Myocyte (in vitro differentiated cells): ENCODE results near the gene ARRB2. TPM values are rescaled to one million over a fixed set of nuclear protein-coding genes. Genes with fewer than 3 reads are reported as not detected.

Experiments used
- DNase-seq: peaks from one replicate; pipeline ENCODE4 v3.0.0-alpha.2; 2012; ENCODE audit warnings: low read depth
- total RNA-seq: library from RNA; depleted of rRNA; stranded (reverse); fragments of >200 nt; gene quantifications from 2 replicates; pipeline ENCODE4 v1.2.3, GENCODE V29; 2014

Gene ARRB2
- total RNA-seq, 1 donor from 2014 or later = 10.8 TPM

DNA sequence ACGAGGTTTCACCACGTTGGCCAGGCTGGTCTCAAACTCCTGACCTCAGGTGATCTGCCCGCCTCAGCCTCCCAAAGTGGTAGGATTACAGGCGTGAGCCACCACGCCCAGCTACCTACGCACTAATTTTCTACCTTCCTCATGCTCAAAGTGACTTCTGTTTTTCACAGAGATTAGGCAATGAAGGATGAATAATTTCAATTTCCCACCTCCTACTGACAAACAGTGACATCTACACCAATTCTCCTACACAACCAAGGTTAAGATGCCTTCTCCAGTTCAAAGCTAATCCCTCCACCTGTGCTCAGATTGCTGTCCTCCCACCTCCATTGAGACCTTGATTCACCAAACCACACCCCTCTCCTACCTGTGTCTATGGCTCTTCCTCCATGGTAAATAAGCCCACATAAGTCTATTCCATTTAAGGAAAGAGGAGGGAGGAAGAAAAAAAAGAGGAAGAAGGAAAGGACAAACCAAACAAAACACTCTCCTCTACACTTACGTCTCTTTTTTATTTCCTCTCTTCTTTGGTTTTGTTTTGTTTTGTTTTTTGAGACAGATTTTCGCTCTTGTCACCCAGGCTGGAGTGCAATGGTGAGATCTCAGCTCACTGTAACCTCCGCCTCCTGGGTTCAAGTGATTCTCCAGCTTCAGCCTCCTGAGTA, 15.3 kb downstream of the ARRB2 start:
- DNase-seq = no peak

DNA sequence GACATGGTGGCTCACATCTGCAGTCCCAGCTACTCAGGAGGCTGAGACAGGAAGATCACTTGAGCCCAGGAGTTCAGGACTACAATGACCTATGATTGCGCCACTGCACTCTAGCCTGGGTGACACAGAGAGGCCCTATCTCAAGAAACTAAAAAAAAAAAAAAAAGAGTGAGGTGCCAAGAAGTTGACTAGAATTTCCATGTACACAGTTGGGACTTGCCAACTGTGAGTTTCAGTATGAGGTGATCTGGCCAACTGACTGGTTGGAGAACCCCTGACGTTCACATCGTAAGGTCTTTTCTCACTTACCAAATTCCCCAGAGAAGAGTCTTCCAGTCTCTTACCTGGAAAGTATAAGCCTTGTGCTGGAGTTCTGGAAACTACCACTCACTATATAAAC, 17.7 kb downstream of the ARRB2 start:
- DNase-seq = no peak

DNA sequence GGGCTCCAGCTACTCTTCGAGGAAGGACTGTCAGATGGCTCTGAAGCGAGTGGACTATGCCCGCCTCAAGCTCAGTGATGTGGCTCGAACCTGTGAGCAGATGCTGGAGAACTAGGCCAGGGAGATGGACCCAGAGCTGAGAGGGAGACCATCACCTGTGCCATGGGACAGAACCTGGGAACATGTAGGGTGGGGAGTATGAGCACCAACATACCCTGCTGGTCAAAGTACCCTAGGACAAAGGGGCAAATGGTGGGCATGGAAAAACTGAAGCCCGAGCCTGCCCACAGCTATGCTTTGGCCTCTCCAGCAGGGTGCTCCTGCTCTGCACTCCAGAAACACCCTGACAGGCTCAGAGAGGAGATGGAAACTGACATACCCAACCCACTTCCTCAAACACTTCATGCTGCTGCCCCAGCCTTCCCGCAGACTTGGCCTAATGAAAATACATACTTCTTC, 22.7 kb downstream of the ARRB2 start:
- no peak for DNase-seq

DNA sequence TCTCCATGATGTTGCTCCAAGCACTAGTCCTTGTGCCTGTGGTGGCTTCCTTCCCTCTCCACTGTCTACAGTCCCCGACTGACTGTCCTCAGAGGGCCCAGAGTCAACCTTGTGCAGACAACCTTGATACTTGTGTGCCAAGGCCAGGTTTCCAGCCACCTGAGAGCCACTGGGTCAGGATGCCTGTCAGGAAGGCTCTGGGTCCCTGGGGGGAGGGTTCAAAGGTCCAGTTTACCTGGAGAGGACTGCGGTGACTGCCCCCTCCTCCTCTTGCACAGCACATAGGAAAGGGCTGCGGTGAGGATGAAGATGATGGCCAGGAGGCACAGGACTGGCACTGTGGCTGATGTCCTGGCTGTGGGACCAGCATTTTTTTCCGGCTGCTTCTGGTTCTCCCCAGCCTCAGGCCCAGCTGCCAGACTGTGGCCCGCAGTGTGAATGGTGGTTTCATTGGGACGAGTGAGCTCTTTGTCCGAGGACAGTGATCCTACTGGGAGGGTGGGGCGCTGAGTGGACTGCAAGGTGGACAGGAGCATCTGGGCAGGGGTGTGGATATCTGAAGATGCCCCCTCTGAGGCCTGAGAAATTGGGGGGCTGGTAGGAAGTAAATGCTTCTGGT, 24.5 kb downstream of the ARRB2 start:
- no peak for DNase-seq

DNA sequence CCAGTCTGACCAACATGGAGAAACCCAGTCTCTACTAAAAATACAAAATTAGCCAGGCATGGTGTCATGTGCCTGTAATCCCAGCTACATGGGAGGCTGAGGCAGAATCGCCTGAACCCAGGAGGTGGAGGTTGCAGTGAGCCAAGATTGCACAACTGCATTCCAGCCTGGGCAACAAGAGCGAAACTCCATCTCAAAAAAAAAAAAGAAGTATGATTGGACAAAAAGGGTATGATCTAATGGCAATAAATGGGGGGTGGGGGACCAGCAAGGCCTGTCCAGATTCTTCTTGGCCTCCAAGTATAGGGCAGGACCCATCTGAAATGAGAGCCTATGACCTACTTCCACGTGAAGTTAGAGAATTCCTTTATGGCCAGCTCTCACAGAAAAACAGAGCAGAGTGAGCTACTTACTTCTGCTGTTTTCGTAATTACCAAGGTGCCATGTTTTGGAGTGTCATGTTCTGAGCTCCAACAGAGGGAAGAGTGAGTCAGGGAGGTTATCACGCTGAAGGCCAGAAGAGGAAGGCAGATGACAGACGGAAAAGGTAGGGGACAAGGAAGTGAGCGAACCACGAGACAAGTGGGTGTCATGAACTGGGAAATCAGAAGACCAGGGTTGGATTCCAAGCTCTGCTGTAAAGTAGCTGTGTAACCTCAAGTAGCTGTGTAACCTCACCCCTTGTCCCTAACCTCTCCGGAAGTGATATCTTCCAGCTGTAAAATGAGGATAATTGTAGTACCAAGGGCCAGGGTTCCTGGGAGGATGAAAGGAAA, 25.6 kb downstream of the ARRB2 start:
- no peak for DNase-seq

DNA sequence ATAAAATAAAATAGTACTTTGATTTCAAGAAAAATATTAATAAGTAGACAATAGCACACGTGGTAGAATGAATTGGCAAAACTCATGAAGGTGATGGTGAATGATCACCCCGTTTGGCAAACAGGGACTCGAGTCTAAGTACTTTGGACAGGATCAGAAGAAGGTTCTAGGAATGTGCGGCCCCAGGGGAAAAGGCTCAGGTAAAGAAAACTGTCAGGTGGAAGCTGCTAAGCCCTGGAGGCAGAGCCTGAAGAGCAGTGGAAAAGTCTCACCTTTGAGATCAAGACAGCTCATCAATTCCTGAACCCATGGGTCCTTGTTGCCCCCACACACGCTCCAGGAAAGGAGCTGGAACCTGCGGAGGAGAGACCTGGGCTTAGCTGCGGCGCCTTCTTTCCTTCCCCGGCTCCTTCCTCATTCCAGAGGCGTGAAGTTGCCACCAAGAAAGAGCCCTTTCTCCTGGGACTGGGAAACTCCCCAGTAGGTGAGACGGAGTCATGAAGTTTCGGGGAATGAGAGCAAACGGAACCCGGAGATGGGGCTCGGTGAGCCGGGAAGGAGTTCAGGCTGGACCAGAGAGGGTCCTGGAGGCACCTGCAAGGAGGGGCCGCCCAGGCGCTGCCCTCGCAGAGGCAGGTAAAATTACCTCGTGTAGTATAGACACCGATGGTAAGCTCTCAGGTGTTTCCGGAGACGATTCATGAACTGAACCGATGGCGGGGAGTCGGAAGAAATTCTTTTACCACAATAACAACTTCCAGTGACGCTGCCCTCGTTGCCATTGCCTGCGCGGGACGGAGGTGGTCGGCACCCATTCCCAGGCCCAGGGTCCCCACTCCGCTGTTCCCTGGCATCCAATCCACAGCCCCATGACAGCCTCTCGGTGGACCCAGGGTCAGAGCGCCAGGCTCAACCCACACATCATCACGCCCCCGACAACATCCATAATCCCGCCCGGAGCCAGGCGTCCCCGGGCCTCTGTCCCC, 28.0 kb downstream of the ARRB2 start:
- no peak for DNase-seq

DNA sequence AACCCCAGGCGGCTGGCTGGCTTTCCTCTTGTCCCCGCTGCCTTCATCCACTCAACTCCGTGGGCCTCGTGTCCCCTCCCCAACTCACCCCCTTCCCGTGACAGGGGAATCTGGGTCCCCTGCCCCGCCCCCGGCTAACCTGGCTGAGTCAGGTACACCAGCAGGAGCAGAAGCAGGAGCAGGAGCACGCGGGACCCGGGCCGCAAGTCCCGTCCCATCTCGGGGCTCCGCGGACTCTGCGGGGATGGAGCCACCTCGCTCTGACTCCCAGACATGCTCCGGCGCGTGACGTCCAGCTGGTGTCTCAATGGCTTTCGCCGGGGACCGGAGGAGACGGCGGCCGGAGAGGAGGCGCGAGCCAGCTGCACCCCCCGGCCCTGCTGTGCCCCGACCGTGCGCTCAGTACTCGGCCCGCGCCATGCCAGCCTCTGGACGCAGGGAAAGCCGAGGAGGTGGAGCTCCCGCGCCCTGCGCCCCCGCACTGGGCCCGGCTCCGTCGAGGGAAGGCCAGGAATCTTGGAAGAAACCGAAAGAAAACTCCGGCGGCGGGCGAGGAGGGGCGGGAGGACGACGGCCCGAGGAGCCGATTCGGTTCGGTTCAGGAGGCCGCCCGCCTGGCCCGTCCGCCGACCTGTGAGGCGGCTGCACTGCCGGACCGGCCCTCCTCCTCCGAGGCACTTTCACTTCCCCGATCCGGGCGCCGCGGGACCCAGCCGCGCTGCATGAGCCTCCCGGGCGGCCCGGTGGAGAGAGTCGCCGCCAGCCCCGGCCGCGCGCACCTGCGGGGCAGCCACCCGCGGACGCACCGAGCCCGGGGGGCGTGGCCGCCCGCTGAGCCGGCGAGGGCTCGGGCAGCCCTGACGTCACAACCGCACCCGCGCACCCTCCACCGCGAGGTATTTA, 28.9 kb downstream of the ARRB2 start, which contains the start of the genes CXCL16 and ZMYND15:
Gene CXCL16, minus strand, starts transcription at position 807 of the 903 bp plus-strand sequence. Its CDS starts 589 bp downstream, at position 218.
Gene ZMYND15, plus strand, starts transcription at position 712 of the 903 bp plus-strand sequence. CDS start 716 bp downstream, outside the sequence.
- DNase-seq = peak; percentile 17

DNA sequence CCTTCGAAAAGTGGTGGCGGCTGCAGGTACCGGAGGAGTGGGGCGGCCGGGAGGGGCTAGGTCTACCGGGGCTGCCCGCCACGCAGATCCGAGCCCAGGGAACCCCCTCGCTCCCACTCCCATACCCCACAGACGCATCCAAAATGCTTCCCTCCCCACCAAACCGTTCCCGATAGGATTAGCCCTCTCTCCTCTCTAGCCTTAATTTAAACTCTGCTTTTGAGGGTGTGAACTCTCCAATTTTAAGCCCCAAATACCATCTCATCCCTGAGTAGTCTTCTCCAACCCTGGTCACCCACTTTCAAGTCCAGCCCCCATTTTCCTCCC, 29.6 kb downstream of the ARRB2 start:
- no peak for DNase-seq

DNA sequence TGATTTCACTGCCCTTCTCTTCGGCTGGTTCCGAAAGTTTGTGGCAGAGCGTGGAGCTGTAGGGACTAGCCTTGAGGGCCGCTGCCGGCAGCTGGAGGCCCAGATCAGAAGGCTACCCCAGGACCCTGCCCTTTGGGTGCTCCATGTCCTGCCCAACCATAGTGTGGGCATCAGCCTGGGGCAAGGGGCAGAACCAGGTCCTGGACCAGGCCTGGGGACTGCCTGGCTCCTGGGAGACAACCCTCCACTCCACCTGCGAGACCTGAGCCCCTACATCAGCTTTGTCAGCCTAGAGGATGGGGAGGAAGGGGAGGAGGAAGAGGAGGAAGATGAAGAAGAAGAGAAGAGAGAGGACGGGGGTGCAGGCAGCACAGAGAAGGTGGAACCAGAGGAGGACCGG, 30.2 kb downstream of the ARRB2 start:
- no peak for DNase-seq

DNA sequence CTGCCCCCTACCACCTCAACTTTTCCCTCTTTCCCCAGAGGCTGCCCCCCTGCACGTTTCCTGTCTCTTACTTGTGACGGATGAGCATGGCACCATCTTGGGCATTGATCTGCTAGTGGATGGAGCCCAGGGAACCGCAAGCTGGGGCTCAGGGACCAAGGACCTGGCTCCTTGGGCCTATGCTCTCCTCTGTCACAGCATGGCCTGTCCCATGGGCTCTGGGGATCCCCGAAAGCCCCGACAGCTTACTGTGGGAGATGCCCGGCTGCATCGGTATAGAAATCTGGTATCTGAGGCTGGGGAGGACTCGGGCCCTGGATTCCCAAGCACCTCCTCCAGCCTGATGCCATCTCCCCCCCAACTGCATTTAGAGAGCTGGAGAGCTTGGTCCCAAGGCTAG, 31.1 kb downstream of the ARRB2 start:
- DNase-seq = no peak

DNA sequence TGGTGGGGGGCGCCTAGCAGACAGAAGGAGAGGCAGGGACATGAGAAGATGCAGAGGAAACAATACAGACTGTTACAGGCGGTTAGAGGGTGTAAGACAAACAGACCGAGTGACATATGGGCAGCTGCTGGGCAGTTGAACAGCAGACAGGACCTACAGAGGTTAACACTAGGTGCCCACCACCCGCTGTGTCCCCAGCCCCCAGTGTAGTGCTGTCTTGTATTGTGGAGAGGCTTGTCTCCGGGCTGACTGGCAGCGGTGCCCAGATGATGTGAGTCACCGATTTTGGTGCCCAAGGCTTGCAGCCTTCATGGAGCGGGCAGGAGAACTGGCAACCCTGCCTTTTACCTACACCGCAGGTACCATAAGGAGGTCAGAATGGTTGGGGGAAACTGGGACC, 31.7 kb downstream of the ARRB2 start:
- DNase-seq = no peak

DNA sequence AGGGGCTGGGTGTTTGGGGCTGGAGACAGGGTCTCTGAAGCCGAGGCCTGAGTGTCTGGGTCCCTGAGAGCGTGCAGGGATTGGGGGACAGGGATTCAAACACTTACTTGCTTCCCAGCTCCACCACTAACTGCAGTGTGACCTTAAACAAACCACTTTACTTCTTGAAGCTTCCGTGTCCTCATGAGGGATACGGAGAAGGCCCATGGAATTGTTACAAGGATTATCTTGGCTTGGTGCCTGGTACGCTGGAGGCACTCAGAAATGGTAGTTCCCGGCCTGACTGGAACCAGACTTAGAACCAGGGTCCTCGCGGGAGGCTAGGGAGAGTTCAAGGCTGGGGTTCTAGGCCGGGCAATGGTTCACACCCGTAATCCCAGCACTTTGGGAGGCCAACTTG, 32.2 kb downstream of the ARRB2 start:
- no peak for DNase-seq

DNA sequence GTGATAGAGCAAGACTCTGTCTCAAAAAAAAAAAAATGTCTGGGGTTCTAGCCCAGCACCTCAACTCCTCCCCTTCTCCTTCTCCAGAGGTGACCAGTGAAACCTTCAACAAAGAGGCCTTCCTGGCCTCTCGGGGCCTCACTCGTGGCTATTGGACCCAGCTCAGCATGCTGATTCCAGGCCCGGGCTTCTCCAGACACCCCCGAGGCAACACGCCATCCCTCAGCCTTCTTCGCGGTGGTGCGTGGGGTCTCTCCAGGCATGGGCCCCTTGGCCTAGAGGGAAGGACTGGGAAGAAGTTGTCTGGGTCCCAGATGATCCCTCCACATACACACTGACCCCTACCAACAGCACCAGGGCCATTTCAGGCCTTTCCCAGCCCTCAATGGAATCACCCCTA, 32.8 kb downstream of the ARRB2 start:
- no peak for DNase-seq

DNA sequence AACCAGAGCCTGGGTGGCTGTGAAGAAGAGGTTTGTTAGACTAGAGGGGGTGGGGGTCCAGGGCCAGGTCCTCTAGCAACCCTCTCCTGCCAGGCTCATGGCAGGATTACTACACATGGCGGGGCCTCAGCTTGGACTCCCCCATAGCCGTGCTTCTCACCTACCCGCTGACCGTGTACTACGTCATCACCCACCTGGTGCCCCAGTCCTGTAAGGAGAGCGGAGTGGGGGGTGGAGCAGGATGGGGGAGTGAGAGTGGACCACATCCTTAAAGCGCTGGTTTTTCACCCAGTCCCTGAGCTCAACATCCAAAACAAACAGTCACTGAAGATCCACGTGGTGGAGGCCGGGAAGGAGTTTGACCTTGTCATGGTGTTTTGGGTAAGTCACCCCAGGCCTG, 33.5 kb downstream of the ARRB2 start:
- no peak for DNase-seq

DNA sequence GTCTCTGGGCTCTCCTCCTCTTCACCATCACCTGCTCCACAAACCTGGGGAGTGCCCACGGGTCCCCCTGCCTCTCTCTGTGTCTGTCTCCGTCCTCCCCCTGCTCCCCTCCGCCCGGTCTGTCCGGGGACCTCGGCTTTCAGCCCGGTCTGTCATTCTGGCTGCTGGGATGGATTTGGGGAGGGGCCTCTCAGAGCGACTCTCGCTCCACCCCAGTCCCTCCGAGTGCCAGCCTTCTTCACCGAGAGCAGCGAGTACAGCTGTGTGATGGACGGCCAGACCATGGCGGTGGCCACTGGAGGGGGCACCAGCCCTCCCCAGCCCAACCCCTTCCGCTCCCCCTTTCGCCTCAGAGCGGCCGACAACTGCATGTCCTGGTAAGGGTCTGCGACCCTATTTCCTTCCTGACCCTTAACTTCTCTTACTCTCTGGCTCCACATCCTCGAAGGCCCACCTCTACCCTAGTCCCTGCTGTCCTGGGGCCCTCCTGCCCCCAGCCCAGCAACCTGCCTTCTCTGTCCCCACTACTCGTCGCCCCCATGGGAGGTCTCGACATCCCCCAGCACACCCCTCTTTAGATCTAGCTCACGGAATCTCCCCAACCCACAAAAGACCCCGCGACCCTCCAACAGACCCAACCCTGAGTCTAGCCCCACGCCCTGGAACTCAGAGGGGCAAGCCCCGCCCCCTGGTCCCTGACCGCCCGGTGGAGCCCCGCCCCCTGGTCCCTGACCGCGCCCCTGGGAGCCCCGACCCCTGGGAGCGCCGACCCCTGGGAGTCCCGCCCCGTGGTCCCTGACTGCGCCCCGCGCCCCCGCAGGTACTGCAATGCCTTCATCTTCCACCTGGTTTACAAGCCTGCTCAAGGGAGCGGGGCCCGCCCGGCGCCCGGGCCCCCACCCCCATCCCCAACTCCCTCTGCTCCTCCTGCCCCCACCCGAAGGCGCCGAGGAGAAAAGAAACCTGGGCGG, 34.9 kb downstream of the ARRB2 start:
- no peak for DNase-seq

DNA sequence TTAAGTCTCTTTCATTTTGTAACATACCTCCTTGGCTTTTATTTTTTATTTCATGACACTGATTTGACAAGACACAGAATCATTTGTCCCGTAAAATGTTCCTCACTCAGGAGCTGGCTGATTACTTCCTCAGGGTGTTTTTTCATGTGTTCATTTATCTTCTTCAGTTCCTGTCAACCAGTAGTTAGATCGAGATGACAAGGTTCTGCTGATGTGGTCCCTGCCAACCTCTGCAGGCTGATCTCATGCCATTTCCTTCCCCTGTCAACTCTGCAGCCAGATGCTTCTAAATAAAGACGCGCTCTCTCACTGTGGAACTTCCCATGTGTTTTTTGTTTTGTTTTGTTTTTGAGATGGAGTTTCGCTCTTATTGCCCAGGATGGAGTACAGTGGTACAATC, 37.4 kb downstream of the ARRB2 start:
- no peak for DNase-seq

DNA sequence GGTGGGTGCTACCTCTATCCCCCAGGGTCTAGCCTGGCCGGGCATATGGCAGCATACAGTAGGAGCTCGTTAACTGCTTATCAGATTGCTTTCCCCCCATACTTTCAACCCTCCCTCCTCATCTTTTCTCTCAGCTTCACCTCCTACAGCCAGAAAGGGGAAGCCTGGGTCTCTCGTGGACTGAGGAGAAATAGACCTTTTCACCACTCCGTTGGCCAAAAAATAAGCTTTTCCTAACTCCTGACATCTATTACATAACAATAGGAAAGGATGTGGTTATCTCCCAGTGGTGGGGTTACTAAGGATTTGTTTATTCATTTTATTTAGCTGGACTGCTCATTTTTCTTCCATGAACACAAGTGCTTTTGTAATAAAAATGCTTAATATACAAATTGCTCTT, 38.3 kb downstream of the ARRB2 start:
- DNase-seq = no peak

DNA sequence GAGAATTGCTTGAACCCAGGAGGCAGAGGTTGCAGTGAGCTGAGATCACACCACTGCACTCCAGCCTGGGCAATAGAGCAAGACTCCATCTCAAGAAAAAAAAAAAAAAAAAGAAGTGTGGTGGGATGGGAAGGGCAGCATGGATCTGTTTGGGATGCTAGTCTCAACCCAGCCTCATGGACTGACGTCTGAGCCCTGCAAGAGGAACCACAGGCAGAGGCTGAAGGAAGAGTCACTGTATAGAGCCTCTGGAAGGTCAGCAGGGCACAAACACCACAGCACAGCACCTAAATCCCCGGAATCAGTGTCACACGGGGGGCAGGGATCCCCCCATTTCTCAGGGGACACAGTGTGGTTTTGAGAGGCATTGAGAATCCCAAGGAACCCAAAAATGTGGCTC, 40.2 kb downstream of the ARRB2 start:
- no peak for DNase-seq

DNA sequence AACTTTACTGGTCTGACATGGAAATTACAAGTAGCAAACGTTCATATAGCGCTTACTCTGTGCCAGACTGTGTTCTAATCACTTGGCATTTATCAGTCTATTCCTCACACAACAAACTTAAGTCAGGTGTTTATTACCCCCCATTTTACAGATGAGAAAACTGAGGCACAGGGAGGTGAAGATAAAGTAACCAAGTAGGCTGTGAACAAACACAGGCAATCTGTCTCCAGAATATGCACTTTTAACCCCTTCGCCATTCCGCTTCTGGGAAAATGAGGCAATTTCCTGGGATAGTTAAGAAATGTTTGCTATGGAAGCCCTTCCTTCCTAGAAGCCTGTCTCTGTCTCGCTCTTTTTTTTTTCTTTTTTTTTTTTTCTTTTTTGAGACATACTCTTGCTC, 41.5 kb downstream of the ARRB2 start:
- DNase-seq = no peak
